HG02678 (cell line): ENCODE results near the gene LRRC38.
"Not testable (repeated sequence)": the region's sequence is repeated elsewhere in the genome, so short reads cannot be mapped to it uniquely, and the experiment has no call there.

Source experiments
- ATAC-seq: cut with Tn5 transposase; IDR thresholded peaks from one replicate; pipeline ENCODE4 v1.9.1; 2021; ENCODE audit warnings: mild to moderate bottlenecking, moderate library complexity; ENCODE audit not compliant: unreplicated experiment

Gene LRRC38

DNA sequence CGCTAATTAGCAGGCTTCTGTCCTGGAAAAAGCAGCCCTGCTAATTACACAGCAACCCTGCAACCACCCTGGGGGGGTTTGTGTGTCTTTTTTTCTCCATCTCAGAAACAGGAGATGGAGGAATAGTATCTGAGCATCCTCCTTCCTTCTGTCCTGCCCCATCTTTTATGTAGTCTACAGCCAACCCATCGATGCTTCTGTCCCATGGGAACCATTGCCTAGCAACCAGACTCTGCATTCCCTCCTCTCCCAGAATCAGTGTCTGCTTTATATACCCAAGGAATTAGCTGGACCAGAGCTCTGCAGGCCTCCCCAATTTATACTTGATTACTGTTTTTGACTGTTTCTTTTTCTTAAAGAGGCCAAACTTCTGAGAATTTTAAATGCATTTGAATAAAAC lies 35.1 kb downstream of the LRRC38 start:
- no peak for ATAC-seq

DNA sequence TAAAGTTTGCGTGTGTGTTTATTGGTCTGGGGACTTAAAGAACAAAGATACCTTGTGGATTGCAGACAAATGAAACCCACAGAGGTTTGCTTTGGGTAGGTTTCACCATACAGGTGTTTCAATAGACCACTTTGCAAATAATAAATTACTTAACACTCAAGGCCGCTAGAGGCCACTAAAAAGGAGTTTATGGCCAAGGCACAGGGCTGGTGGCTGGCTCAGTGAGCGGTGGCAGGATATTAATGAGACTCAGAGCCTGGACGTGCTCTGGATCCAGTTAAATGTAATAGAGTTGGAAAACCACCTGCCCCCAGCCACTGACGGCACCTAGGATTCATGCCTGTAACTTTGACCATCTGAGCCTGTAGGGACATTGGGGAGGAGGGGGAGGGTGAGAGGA lies 44.5 kb downstream of the LRRC38 start:
- ATAC-seq: no peak

DNA sequence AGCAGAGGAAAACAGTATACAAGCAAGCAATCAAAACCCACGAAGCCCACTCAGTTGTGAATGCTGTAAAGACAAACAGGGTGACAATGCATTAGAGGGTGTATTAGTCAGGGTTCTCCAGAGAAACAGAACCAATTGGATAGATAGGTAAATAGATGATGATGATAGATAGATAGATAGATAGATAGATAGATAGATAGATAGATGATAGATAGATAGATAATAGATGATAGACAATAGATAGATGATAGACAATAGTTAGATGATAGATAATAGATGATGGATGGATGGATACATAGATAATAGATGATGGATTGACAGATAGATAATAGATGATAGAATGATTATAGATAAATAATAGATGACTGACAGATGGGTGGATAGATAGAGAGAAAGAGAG lies 48.3 kb downstream of the LRRC38 start:
- no peak for ATAC-seq

DNA sequence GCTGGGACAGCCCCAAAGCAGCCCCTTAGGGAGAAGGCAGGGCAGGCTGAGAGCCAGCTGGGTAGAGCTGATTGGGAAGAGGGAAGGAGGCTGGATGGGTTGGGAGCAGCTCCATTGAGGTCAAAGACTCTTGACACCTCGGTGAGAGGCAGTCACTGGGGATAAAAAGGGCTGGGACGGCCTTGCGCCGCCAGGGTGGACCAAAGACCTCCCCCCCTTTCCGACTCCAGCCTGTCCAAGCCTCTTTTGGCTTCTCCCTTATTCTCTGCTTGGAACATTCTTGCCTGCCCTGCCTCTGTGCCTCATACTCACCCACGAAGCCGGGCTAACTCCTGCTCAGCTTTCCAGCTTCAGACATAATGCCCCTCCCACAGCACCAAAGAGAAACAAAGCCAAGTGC lies 51.1 kb downstream of the LRRC38 start:
- ATAC-seq: no peak

DNA sequence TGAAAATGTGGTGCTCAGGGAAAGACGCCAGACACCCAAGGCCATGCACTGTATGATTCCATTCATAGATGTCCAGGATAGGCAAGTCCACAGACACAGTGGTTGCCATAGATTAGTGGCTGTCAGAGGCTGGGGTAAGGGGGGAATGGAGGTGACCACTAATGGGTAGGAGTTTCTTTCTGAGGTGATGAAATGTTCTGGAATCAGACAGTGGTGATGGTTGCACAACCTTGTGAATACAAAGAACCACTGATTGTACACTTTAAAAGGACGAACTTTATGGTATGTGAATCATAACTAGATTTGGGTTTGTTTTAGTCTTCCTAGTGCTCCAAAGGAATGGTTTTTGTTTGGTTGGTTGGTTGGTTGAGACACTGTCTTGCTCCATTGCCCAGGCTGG lies 51.8 kb downstream of the LRRC38 start:
- ATAC-seq: no peak

DNA sequence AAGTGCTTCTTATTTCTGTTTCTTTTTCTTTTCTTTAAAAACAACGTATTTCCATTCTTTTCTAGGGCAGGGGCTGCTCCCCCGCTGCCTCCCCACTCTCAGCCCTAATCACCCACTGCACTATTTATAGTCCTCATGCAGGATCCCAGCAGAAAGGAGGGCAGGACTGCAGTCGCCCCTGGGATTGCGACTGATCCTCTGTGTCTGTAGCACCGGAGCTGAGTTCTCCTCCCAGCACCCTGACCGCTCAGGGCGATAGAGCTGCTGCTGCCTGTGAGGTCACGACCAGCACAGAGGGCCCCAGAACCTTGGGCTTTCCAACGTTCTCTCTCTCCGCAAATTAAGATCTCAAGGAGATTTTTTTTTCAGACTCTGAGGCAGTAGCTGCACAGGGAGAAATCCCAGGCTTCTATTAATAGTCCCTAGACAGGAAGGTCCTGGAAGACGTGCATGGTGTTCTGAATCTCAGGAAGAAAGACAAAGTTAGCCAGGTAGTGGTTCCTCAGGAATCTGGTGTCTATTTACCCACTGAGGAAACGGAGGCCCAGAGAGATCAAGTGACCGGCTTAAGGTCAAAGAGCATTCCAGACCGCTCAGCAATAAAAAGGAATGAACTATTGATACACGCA lies 56.8 kb downstream of the LRRC38 start:
- no peak for ATAC-seq

DNA sequence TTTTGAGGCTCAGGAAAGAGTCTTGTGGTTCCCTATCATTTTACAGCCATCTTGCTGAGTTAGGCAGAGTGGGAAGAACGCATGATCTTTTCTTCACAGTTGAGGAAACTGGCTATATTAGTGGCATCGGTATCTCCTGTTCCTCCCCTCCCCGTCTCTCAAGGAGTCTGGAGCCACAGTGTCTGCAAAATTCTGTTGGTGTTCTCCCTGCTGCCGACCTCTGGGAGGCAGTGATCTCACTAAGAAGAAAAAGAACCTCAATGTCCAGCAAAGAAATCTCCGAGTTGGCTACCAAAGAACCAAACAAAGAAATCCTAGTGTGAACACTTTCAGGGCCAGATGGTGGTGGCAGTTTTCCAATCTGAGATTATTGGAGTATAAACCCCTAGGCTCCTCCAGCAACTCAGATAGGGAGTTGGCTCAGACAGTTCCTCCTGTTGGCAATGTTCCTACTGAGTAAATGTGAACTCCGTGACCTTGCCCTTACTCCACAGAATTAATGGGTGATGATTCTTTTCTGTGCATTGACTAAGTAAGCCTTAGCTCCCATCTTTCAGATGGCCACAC lies 62.3 kb downstream of the LRRC38 start:
- ATAC-seq: no peak

DNA sequence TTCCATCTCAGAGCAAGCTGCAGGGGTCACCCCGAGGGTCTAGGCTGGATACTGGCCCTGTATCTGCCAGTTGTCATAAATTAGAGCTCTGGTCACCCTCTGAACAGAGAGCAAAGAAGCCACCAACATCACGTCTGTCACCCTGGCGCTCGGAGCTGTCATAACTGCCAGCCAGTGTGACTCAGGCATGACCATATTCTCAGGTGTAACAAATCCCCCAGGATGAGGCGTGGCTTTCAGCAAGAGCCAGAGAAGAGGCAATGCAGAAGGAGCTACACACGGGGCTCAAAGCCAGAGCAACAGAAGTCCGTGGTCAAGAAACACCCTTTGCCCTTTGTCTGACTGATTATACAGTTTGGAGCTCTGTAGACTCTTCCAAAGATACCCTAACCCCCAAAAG lies 63.6 kb downstream of the LRRC38 start:
- no peak for ATAC-seq

DNA sequence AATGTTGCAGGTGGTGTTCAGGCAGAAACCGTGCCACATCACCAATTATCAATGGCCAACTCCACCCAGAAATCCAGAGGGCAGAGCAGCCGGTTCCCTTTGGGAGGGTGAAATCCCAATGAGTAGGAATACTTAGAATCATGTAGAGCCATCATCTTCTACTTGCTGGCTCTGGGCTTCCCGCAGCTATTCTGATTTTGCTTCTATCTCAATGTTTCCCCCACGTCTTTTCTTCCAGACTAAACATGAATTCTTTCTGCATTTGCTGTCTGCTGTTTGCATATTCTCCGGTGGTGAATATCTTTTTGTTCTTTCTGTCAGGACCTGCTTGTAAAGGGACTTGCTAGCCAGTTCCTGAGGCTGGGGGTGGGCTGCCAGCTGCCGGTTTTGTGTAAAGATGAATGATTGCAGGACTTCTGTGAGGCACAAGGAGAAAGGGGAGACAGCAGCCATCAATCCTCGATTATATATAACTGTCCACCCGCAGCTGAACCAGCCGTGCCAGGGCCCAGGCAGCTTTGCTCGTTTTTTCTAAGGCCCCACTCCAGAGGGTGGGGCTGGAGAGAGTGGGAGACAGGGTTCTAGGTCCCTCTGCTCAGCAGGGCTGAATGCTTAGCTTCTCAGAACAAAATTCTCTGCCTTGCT lies 70.3 kb downstream of the LRRC38 start:
- ATAC-seq: no peak

DNA sequence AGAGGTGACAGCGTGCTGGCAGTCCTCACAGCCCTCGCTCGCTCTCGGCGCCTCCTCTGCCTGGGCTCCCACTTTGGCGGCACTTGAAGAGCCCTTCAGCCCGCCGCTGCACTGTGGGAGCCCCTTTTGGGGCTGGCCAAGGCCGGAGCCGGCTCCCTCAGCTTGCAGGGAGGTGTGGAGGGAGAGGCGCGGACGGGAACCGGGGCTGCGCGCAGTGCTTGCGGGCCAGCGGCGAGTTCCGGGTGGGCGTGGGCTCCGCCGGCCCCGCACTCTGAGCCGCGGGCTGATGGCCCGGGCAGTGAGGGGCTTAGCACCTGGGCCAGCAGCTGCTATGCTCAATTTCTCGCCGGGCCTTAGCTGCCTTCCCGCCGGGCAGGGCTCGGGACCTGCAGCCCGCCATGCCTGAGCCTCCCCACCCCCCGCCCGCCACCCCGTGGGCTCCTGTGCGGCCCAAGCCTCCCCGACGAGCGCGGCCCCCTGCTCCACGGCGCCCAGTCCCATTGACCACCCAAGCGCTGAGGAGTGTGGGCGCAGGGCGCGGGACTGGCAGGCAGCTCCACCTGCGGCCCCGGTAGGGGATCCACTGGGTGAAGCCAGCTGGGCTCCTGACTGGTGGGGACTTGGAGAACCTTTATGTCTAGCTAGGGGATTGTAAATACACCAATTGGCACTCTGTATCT lies 74.6 kb downstream of the LRRC38 start:
- ATAC-seq: not testable (repeated sequence)

DNA sequence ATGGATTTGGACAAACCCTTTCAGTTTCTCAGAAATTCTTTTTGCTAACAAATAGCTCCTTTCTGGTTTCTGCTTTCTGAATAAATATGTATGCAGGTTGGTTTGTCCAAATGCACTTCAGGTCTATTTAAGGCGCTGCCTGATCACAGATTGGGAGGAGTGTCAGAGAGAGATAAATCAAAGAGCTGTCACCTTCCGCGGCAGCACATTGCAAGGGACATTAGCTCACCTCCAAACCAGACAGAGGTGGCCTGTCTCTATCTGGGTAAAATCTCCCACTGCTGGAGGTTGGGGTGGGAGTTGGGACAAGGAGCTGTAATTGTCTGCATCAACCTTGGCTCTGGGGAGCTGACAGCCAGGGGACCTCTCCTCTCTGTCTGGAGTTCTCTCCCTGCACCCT lies 78.3 kb downstream of the LRRC38 start:
- no peak for ATAC-seq

DNA sequence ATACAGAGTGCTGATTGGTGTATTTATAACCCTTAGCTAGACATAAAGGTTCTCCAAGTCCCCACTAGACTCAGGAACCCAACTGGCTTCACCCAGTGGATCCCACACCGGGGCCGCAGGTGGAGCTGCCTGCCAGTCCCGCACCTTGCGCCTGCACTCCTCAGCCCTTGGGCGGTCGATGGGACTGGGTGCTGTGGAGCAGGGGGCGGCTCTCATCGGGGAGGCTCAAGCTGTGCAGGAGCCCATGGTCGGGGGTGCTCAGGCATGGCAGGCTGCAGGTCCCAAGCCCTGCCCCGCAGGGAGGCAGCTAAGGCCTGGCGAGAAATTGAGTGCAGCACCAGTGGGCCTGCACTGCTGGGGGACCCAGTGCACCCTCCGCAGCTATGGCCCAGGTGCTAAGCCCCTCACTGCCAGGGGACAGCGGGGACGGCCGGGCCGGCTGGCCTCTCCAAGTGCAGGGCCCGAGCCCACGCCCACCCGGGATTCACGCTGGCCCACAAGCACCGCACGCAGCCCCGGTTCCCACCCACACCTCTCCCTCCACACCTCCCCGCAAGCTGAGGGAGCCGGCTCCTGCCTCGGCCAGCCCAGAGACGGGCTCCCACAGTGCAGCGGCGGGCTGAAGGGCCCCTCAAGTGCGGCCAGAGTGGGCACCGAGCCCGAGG lies 80.0 kb downstream of the LRRC38 start:
- ATAC-seq: not testable (repeated sequence)

DNA sequence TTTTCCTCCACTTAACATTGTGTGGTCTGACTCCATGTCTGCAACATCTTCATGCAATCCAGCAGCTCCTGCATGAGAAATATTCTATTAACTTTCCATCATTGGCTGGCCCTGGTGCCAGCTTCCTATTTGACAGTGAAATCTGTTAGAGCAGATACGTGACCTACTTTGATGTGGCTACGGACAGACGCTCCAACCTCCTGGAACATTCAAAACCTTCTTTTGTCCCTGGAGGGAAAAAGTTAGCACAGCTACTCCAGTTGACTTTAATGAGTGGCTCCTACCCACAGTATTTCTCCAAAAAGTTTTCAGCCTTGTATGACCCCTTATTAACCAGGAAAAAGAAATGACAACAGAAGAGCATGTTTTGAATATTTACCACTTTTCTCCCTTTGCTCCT lies 81.6 kb downstream of the LRRC38 start:
- ATAC-seq: no peak

DNA sequence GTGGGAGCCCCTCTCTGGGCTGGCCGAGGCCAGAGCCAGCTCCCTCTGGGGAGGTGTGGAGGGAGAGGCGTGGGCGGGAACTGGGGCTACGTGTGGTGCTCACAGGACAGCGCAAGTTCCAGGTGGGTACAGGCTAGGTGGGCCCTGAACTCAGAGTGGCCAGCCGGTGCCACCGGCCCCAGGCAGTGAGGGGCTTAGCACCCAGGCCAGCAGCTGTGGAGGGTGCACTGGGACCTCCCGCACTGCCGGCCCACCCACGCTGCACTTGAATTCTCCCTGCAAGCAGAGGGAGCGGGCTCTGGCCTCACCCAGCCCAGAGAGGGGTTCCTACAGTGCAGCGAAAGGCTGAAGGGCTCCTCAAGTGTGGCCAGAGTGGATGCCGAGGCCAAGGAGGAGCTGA lies 83.3 kb downstream of the LRRC38 start:
- no peak for ATAC-seq
